Activated T-helper 1 cell treated with anti-CD3 and anti-CD28 coated beads, Interleukin-12 subunit alpha, Interleukin-12 subunit beta, Interleukin-2, Interleukin-4 antibody, amounts not matched to agents 30 ng/mL and 10 ng/mL and 1 ng/mL, durations not matched to agents 14 hours and 24 hours and 36 hours (primary cell): ENCODE data around the gene RTN4IP1. TPM values are rescaled to one million over a fixed set of nuclear protein-coding genes. Genes with fewer than 3 reads are reported as not detected.
"Not testable (repeated sequence)": the region's sequence is repeated elsewhere in the genome, so short reads cannot be mapped to it uniquely, and the experiment has no call there.

ENCODE experiments used
- DNase-seq: peaks from one replicate; pipeline ENCODE4 v3.0.0; 2021; ENCODE audit warnings: low spot score
- H3K27ac Mint-ChIP-seq: one replicate; pipeline ENCODE4 v1.8.0; 2021; ENCODE audit warnings: mild to moderate bottlenecking, mixed read lengths
- H3K27me3 Mint-ChIP-seq: one replicate; pipeline ENCODE4 v1.8.0; 2022; ENCODE audit warnings: mild to moderate bottlenecking, moderate library complexity, mixed read lengths; ENCODE audit not compliant: insufficient read depth
- H3K36me3 Mint-ChIP-seq: one replicate; pipeline ENCODE4 v1.8.0; 2021; ENCODE audit warnings: low read depth, mixed read lengths
- H3K4me1 Mint-ChIP-seq: one replicate; pipeline ENCODE4 v1.8.0; 2021; ENCODE audit warnings: low read depth, mixed read lengths
- H3K4me3 Mint-ChIP-seq: one replicate; pipeline ENCODE4 v1.8.0; 2021; ENCODE audit warnings: mild to moderate bottlenecking, moderate library complexity, mixed read lengths
- H3K9me3 Mint-ChIP-seq: one replicate; pipeline ENCODE4 v1.8.0; 2021; ENCODE audit warnings: mixed read lengths
- intact Hi-C: fragments of 100-400 bp; cut with micrococcal nuclease; formaldehyde crosslinking; loops from one replicate; pipeline ENCODE4 v1.15.1; 2024
- total RNA-seq: library from RNA; stranded (reverse); gene quantifications from 2 replicates; pipeline ENCODE4 v1.2.3, GENCODE V29; 2022

Gene RTN4IP1
- total RNA-seq, 1 donor from 2014 or later: 6.4 TPM

GRCh38 chr6:106642476-106642875 lies 13.2 kb upstream of the RTN4IP1 start:
- H3K4me1 Mint-ChIP-seq: peaks cover 13% of the 10 kb centered on the region
- H3K27me3 Mint-ChIP-seq: no peaks in the 10 kb centered on the region
- H3K36me3 Mint-ChIP-seq: peaks cover 37% of the 10 kb centered on the region
- intact Hi-C loops: no loop called here
- H3K4me3 Mint-ChIP-seq: no peak overlapping the region
- DNase-seq: no peak
- H3K27ac Mint-ChIP-seq: no peak overlapping the region
- H3K9me3 Mint-ChIP-seq: no peaks in the 10 kb centered on the region

- peaks cover 21% of the 10 kb centered on the region for H3K4me1 Mint-ChIP-seq
- peaks cover 26% of the 10 kb centered on the region for H3K36me3 Mint-ChIP-seq
- H3K9me3 Mint-ChIP-seq: no peaks in the 10 kb centered on the region
- no peaks in the 10 kb centered on the region for H3K27me3 Mint-ChIP-seq
- intact Hi-C loops: no loop called here
- H3K4me3 Mint-ChIP-seq: no peak overlapping the region
- H3K27ac Mint-ChIP-seq: no peak overlapping the region
- no peak for DNase-seq
These were observed 10.5 kb upstream of the RTN4IP1 start for GRCh38 chr6:106639812-106640211.

DNA sequence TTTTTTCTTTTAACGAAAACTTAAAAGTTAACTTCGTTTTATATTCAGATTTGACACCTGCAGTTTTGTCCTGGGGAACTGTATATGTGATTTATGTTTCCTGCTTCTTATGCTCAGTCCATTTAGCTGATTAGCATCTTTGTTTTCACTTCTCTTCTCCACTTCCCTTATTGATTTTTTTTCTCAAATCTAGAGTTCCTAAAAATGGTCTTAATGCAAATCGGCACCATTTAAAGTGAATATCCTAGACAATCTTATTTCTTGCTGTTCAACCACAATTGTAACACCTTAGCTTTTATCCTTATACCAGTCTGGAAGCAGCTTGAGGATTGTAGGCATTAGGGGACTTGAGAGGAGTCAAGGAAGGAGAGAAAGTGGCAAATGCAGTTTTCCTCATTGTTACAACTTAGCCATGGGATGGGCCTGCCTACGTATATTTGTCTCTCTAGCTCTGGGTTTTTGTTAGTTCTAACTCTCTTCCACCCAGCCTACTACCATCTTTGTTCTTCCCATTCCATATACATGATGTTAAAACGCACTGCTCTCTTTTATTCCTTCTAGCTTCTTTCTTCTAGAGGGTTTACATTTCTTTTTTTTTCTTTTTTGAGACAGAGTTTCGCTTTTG lies 8.5 kb upstream of the RTN4IP1 start:
- H3K36me3 Mint-ChIP-seq: peaks cover 16% of the 10 kb centered on the region
- intact Hi-C loops: no loop called here
- peaks cover 25% of the 10 kb centered on the region for H3K4me1 Mint-ChIP-seq
- H3K4me3 Mint-ChIP-seq: no peak overlapping the region
- H3K9me3 Mint-ChIP-seq: no peaks in the 10 kb centered on the region
- H3K27me3 Mint-ChIP-seq: no peaks in the 10 kb centered on the region
- H3K27ac Mint-ChIP-seq: no peak overlapping the region
- no peak for DNase-seq

DNA sequence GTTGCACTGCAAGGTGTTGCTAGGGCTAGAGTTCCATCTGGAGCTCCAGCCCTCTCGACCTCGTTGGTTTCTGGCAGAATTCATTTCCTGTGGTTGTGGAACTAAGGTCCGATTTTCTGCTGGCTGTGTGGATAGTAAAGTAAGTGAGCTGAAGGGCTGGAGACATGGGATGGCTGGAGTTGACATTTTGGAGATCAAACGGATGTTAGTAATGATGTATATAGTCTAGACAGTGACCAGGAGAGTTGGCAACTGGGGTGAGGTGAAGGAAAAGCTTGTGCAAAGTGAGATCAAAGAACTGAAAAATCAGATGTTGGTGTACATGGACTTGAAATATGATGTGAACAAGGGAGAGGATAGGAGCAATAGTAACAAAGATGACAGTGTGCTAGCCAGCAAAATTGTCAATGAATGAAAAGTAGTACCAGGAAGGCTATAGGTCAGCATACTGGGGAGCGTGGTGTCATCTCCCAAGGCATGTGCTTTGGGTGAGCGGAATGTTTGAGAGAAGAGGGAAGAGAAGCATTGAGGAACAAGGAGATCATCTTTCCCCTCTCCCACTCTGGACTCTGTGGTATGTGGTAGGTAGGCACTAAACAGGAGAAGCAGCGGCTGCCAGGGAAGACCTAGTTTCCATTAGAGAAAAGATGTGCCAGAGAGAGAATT lies 7.9 kb upstream of the RTN4IP1 start:
- Mint-ChIP-seq H3K9me3 (no peaks in the 10 kb centered on the region), H3K4me3 (no peak overlapping the region), H3K27me3 (no peaks in the 10 kb centered on the region), H3K4me1 (peaks cover 25% of the 10 kb centered on the region), H3K36me3 (peaks cover 14% of the 10 kb centered on the region), H3K27ac (no peak overlapping the region)
- DNase-seq: no peak
- intact Hi-C loops: no loop called here

GRCh38 chr6:106634565-106634964 lies 5.3 kb upstream of the RTN4IP1 start:
- no peak for DNase-seq
- intact Hi-C loops: no loop called here
- H3K27me3 Mint-ChIP-seq: no peaks in the 10 kb centered on the region
- H3K4me1 Mint-ChIP-seq: peaks cover 29% of the 10 kb centered on the region
- H3K36me3 Mint-ChIP-seq: peaks cover 13% of the 10 kb centered on the region
- H3K9me3 Mint-ChIP-seq: no peaks in the 10 kb centered on the region
- no peak overlapping the region for H3K27ac Mint-ChIP-seq
- H3K4me3 Mint-ChIP-seq: no peak overlapping the region

DNA sequence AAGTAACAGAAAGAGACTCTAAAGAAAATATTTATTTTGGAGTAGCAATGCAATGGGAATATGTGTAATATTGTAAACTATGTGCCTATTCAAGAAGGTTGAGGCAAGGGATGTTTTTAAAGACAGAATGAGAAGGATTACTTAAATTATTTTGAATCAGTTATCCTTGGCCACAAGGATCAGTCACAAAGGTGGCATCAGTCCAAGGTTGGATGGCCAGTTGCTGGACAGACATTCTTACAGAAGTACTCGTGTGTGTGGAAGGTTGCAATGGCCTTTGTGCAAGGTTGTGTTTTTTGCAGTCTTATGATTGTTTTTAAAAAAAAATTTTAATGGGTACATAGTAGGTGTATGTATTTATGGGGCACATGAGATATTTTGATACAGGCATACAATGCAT lies 2.0 kb upstream of the RTN4IP1 start:
- Mint-ChIP-seq H3K36me3 (peaks cover 7% of the 10 kb centered on the region), H3K27me3 (no peaks in the 10 kb centered on the region), H3K27ac (no peak overlapping the region), H3K4me3 (no peak overlapping the region), H3K4me1 (peaks cover 33% of the 10 kb centered on the region), H3K9me3 (no peaks in the 10 kb centered on the region)
- no peak for DNase-seq
- intact Hi-C loops: no loop called here

- Mint-ChIP-seq H3K27me3 (no peaks in the 10 kb centered on the region), H3K9me3 (no peaks in the 10 kb centered on the region), H3K4me3 (peak overlapping the region; percentile 95), H3K4me1 (peaks cover 33% of the 10 kb centered on the region), H3K27ac (peak overlapping the region; percentile 98), H3K36me3 (peaks cover 7% of the 10 kb centered on the region)
- intact Hi-C loops: no loop called here
- DNase-seq: no peak
These were observed 1.1 kb upstream of the RTN4IP1 start for GRCh38 chr6:106630366-106630765.

DNA sequence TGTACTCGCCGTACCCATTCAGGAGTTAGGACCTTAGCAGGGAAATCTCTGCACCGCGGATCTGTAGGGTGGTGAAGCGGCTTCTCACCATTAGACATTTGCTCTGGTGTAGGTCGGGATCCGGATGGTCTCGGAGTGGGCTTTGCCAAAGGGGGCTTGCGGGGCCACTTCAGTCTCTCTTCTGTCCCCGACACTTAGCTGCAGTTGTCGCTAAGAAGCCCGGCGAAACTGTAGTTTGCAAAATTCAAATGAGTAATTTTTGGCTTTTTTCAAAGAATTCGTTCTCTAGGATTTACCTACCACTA lies 513 bp upstream of the RTN4IP1 start:
- peak overlapping the region; percentile 98 for H3K27ac Mint-ChIP-seq
- H3K27me3 Mint-ChIP-seq: no peaks in the 10 kb centered on the region
- intact Hi-C loops: loop anchor here (1.0 to 10.0 kb wide), 9 partner anchors 17 to 1225 kb away; partner anchors contain the start of genes ATG5, MTRES1 and PREP
- peaks cover 33% of the 10 kb centered on the region for H3K4me1 Mint-ChIP-seq
- peak overlapping the region; percentile 95 for H3K4me3 Mint-ChIP-seq
- DNase-seq: no peak
- no peaks in the 10 kb centered on the region for H3K9me3 Mint-ChIP-seq
- peaks cover 7% of the 10 kb centered on the region for H3K36me3 Mint-ChIP-seq

DNA sequence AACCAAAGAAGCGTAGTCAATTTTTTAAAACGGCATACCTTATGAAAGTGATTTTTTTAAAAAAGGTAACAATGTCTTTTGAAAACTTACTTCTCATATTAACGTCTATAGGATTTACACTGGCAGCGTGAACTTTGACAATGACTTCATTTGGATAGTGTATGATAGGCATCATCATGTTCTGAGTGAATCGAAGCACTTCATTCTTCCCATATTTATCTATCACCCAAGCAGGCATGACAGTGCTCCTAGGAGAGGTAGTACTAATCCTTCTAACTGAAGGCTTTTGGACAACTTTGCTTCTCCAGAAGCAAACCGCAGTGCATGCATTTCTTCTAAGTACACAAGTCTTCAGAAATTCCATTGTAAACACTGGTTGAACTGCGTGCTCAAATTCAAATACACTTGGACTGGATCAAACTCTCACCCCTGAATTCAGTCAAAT lies 618 bp downstream of the RTN4IP1 start:
- no peak for DNase-seq
- Mint-ChIP-seq H3K4me3 (peak overlapping the region; percentile 95), H3K9me3 (no peaks in the 10 kb centered on the region), H3K4me1 (peaks cover 29% of the 10 kb centered on the region), H3K36me3 (peaks cover 5% of the 10 kb centered on the region), H3K27me3 (no peaks in the 10 kb centered on the region), H3K27ac (peak overlapping the region; percentile 98)
- intact Hi-C loops: loop anchor here (1.0 to 10.0 kb wide), 9 partner anchors 15 to 1224 kb away; partner anchors contain the start of genes ATG5, MTRES1 and PREP

DNA sequence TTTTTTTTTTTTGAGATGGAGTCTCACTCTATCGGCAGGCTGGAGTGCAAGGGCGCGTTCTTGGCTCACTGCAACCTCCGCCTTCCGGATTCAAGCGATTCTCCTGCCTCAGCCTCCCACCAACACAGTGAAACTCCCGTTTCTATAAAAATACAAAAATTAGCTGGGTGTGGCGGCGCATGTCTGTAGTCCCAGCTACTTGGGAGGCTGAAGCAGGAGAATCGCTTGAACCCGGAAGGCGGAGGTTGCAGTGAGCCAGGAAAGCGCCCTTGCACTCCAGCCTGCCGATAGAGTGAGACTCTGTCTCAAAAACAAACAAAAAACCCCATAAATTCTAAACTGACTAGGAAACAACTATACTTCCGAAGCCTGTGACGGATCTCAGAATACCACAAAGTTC lies 1.5 kb downstream of the RTN4IP1 start:
- H3K27ac Mint-ChIP-seq: not testable (repeated sequence)

DNA sequence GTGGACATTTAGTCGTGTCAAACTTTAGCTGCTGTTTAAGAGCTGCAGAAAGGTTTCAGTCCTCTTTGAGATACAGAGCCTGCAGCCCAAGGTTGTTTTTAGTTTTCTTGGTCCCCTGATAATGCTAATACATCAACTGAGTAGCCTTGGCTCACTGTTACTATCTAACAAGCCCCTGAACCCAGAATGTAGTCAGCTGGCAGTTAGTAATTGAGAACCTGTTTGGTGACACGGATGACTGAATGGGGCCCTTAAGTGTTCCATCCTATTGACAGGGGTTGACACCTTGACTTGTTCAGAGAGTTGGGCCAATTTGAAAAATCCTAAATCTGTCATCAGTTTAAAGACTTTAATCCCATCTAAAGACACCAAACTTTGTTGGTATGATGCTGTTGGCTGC lies 2.8 kb downstream of the RTN4IP1 start:
- peaks cover 3% of the 10 kb centered on the region for H3K9me3 Mint-ChIP-seq
- no peak overlapping the region for H3K27ac Mint-ChIP-seq
- intact Hi-C loops: loop anchor here (10.0 kb wide), 2 partner anchors 838 to 1222 kb away; partner anchors contain the start of gene PREP
- DNase-seq: no peak
- H3K36me3 Mint-ChIP-seq: peaks cover 9% of the 10 kb centered on the region
- peaks cover 29% of the 10 kb centered on the region for H3K4me1 Mint-ChIP-seq
- H3K27me3 Mint-ChIP-seq: no peaks in the 10 kb centered on the region
- no peak overlapping the region for H3K4me3 Mint-ChIP-seq

More for the DNA sequence above, 1.5 kb downstream of the RTN4IP1 start:
- intact Hi-C loops: loop anchor here (2.0 to 10.0 kb wide), 3 partner anchors 107 to 1223 kb away; partner anchors contain the start of gene PREP
- peaks cover 29% of the 10 kb centered on the region for H3K4me1 Mint-ChIP-seq
- DNase-seq, H3K9me3 Mint-ChIP-seq, H3K27me3 Mint-ChIP-seq, H3K36me3 Mint-ChIP-seq: not testable (repeated sequence)
- peak overlapping the region; percentile 95 for H3K4me3 Mint-ChIP-seq

DNA sequence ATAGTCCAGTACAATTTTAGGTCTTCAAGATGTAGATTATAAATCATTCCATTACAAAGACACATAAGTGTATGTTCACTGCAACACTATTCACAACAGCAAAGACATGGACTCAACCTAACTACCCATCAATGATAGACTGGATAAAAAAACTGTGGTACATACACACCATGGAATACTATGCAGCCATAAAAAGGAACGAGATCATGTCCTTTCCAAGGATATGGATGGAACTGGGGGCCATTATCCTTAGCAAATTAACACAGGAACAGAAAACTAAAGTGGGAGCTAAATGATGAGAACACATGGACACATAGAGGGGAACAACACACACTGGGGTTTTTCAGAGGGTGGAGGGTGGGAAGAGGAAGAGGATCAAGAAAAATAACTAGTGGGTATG lies 6.3 kb downstream of the RTN4IP1 start:
- H3K9me3 Mint-ChIP-seq: peaks cover 3% of the 10 kb centered on the region
- H3K4me3 Mint-ChIP-seq: no peak overlapping the region
- intact Hi-C loops: loop anchor here (10.0 kb wide), 2 partner anchors 842 to 1218 kb away; partner anchors contain the start of gene PREP
- H3K27ac Mint-ChIP-seq: no peak overlapping the region
- DNase-seq: no peak
- H3K27me3 Mint-ChIP-seq: no peaks in the 10 kb centered on the region
- H3K36me3 Mint-ChIP-seq: peaks cover 16% of the 10 kb centered on the region
- peaks cover 14% of the 10 kb centered on the region for H3K4me1 Mint-ChIP-seq

GRCh38 chr6:106622412-106622811 lies 6.9 kb downstream of the RTN4IP1 start:
- intact Hi-C loops: loop anchor here (10.0 kb wide), 2 partner anchors 842 to 1218 kb away; partner anchors contain the start of gene PREP
- Mint-ChIP-seq H3K27me3 (no peaks in the 10 kb centered on the region), H3K36me3 (peaks cover 16% of the 10 kb centered on the region), H3K4me1 (peaks cover 12% of the 10 kb centered on the region), H3K9me3 (peaks cover 3% of the 10 kb centered on the region), H3K27ac (no peak overlapping the region), H3K4me3 (no peak overlapping the region)
- DNase-seq: no peak
